HL-60/S4 (cell line): ENCODE measurements around the gene FZD10.

Experiments
- in situ Hi-C: fragments of 300-500 bp; cut with MboI; formaldehyde crosslinking; loops from 2 replicates; pipeline ENCODE4 v1.14.3; 2022; ENCODE audit warnings: low sequenced_read_pairs

FZD10 gene

DNA sequence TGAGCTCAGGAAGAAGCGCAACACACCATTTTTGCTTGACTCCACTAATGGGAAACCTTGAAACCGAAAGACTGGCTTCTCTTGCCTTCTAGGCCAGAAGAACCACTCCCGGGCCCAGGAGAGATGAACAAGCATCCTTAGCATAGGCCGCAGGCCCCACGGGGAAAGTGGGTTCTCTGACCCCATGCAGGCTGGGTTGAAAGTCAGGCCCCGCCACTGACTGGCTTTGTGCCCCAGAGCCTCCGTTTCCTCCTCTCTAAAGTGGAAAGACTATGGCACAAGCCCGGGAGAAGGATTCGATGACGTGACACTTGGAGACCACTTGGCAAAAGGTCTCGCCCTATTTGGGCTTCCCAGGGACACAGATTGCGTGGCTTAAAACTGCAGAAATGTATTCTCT is 9.9 kb upstream of the FZD10 start:
- in situ Hi-C loops: no loop called here

DNA sequence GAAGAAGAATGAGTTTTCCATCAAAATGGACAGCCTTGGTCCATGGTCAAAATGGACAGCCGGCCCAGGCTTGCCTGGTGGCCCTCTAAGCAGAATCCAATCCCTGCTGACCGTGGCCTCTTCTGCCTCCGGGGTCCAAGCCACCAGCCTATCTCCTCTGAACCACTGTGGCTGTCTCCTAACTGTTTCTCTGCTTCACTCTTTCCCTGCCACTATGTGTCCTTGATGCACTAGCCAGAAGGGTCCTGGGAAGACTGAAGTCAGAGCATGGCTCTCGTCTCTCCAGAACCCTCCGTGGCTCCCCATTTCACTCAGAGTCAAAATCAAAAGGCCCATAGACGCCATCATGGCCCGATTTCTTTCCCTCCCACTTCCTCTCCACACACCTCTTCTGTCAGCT is 8.5 kb upstream of the FZD10 start:
- in situ Hi-C loops: no loop called here

DNA sequence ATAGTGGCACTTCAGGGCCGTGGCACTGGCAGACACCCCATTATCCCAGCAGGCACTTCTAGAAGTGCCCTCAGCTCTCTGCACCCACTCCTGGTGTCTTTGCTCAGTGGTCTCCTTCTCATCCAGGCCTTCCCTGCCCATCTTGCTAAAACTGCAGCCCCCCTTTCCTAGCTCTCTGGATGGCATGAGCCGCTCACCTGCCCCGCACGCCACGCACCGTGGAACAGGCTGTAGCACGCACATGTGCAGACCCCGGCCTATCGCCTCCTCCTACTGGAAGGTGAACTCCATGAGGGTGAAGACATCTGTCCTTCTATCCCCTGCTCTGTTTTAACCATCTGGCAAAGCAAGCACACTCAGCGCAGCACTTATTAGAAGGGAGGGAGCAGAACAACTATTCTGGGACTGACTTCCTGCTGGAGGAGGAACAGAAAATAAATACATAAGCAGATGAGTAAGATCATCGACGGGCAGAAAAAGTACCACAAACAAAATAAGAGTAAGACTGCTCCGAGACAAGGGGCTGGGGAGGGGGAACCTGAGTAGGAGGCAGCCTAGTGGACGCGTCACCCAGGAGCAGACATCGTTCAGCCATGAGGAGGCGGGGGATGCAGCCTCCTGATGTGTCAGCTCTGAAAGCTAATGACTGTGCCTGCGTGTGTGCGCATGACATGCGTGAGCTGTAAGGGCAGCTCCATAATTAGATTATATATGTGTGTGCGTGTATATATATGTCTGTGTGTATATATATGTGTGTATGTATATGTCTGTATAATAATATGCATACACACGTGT is 7.8 kb upstream of the FZD10 start:
- in situ Hi-C loops: no loop called here

DNA sequence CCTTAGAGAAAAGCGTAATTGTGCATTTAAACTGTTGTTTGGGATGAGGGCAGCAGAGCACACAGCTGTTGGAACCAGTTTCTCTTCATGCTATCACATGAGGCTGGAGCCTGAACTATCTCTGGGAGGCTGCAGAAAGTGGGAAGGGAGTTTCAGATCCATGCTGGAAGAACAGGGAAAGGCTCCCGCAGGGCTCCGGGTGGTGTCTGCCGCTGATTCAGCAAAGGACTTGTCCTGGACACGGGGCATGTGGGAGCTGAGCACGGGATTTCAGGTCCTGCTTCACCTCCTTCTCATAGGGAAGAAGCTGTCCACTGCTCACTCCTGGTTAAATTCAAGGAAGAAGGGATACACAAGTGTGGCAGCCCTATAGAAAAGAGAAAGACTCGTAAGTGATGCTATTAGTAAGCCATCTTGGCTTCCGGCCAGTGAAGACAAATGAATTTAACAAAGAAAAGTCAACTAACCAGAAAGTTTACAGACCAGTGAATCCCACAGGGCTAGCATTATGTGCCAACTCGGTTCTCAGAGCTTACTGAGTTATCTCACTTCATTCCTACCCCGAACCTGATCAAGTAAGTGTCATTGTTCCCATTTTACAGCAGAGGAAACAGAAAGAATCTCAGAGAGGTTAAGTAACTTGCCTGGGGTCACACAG is 6.7 kb upstream of the FZD10 start:
- in situ Hi-C loops: no loop called here

DNA sequence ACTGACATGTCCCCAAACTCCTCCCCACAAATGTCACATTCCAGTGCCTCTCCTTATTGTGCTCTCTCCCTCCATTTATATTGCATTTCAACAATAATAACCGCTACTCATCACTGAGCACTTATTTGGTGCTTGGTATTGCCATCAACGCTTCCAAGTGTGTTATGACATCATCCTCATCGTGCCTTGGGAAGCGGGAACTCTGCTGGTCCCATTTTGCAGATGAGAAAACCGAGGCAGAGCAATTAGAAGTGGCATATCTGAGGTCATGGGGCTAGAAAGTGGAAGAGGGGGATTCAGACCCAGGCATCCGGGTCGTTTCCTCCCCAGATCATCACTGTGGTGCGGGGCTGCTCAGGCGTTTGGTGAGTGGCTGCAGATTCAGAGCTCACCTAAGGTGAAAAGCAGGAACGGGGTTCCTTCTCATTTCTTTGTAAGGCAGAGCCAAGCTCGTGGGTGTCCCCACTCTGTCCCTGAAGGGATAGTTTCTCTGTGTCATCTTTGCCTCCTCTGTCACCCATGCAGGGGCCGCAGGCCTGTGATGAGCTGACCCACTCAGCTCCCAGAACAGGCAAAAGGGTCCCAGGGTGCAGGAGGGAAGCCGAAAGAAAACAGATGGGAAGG is 5.5 kb upstream of the FZD10 start:
- in situ Hi-C loops: no loop called here

DNA sequence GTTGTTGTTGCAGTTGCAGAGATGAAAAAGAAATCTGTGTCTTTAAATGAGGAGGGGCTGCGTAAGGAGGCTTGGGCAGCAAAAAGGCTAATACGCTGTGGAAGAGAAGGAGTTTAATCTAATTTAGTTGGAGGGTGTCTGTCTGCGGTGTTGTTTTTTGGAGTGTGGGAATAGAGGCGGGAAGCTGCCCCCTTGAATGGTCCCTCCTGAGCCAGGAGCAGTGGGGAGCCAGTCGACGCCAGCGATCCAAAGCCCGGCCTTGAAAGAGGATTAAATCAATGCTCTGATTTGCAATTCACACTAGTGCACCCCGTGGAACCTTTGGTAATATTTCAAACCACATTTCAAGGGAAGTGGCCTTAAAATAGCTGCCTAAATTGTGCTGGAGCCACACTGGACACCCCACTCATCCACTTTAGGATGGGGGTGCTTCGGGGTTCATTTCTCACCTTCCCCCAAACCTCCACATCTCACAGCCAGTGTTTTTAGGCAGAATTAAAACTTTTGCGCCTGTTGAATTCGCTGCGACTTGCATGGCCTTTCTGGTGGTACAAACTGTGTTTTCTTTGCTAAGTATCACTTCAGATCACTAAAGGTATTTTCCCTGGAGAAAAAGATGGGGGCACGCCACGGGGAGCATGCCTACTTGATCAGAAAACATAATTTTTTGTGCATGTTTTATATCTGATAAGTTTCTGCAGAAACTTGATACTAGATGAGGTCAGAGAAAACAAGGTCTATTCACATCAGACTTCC is 4.1 kb upstream of the FZD10 start:
- in situ Hi-C loops: no loop called here

DNA sequence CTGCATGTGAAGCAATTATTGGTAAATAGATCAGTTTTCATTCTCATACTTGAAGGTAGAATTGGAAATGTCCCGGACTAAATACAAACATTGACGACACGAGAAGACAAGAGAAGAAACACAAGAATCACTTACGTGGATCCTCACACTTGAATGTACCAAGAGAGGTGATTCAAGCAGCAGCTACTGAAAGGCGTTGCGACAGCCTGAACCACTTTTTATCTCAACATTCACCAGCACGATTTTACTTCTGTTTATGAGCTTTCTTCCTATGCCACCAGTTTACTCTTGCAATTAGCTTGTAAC is 3.6 kb upstream of the FZD10 start:
- in situ Hi-C loops: no loop called here

DNA sequence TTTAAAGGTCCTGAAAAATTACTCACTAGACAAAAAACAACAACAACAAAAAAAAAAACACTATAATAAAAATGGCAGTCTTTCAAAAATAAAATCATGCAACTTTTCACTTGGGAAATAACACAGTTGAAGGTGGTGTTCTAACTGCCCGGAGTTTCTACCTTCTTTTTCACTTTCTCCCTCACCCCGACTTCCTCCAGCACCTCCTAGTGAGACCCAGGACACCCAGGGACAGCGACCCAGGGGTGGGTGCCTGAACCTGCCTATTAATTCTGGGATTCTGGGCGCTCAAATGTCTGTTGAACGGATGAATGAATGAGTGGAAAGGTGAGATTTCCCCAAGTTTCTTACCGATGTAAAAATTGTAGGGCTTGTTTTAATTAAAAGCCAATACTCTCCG is 2.0 kb upstream of the FZD10 start:
- in situ Hi-C loops: no loop called here

DNA sequence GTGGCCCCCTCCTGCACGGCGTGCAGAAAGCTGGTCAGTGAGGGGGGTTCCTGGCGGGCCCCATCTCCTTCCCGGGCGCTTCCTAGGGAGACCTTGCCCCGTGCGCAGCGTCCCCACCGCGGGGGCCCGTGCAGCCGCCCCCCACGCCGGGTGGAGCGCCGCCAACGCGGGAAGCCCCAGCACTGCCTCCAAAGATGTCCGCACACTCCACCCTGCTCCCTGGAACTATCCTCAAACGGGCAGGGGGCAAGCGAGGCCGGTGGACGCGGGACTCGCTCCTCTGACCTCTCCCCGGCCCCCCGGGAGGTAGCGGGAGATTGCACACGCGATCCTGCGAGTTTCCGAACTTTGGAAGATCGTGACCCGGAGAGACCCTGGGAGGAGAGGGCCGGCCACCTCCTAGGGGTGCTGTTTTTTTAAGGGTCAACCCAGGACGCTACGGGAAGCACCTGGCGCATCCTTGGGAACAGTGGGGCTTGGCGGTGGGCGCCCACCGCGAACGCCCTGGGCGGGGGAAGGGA is 1.5 kb upstream of the FZD10 start:
- in situ Hi-C loops: no loop called here

DNA sequence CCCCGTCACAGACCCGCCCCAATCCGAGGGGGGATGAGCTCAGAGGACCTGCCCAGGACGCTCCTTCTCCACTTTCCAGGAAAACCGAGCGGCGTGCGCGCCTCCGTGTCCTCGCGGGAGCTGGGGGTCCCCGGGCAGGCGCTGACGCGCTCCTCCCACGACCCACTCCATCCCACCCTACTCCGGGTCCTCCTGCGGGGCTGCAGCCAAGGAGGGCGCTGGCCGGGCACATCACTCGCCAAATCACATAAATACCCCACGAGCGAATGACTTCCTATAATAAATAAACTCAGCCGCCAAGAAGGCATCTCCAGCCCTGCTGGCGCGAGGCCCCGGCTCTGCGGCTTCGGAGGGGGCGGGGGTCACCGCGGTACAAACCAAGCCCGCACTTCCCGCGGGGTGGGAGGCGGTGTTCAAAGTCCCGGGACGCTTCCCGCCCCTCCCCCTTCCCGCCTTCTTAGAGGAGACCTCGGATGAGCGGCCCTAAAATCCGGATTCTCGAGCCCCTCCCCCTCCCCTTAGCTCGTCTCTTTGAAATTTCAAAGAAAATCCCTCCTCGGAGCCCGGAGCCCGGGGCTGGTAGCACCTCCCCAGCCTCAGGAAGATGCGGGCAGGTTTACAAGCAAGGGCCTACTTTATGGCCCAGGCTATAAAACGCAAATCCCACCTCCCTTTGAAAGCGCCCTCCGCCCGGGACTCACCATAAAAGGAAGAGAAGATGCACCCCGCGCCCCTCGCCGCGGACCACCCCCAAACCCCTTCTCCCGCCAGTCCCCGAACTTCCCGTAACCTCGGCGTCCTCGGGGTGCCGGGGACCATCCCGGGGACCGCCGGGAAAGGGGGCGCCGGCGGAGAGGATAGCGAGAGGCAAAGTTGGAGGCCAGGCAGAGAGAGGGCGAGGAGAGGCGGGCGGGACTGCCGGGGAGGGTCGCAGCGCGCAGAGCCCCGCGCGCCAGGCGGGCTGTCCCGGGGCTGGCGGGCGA is 712 bp upstream of the FZD10 start:
- in situ Hi-C loops: no loop called here

DNA sequence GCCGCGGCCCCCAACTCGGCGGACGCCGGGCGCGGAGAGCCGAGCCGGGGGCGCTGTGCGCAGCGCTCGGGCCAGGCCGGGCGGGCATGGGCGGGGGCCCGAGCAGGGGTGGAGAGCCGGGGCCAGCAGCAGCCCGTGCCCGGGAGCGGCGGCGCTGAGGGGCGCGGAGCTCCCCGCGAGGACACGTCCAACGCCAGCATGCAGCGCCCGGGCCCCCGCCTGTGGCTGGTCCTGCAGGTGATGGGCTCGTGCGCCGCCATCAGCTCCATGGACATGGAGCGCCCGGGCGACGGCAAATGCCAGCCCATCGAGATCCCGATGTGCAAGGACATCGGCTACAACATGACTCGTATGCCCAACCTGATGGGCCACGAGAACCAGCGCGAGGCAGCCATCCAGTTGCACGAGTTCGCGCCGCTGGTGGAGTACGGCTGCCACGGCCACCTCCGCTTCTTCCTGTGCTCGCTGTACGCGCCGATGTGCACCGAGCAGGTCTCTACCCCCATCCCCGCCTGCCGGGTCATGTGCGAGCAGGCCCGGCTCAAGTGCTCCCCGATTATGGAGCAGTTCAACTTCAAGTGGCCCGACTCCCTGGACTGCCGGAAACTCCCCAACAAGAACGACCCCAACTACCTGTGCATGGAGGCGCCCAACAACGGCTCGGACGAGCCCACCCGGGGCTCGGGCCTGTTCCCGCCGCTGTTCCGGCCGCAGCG is 639 bp downstream of the FZD10 start:
- in situ Hi-C loops: no loop called here

DNA sequence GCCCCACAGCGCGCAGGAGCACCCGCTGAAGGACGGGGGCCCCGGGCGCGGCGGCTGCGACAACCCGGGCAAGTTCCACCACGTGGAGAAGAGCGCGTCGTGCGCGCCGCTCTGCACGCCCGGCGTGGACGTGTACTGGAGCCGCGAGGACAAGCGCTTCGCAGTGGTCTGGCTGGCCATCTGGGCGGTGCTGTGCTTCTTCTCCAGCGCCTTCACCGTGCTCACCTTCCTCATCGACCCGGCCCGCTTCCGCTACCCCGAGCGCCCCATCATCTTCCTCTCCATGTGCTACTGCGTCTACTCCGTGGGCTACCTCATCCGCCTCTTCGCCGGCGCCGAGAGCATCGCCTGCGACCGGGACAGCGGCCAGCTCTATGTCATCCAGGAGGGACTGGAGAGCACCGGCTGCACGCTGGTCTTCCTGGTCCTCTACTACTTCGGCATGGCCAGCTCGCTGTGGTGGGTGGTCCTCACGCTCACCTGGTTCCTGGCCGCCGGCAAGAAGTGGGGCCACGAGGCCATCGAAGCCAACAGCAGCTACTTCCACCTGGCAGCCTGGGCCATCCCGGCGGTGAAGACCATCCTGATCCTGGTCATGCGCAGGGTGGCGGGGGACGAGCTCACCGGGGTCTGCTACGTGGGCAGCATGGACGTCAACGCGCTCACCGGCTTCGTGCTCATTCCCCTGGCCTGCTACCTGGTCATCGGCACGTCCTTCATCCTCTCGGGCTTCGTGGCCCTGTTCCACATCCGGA is 1.4 kb downstream of the FZD10 start:
- in situ Hi-C loops: no loop called here

DNA sequence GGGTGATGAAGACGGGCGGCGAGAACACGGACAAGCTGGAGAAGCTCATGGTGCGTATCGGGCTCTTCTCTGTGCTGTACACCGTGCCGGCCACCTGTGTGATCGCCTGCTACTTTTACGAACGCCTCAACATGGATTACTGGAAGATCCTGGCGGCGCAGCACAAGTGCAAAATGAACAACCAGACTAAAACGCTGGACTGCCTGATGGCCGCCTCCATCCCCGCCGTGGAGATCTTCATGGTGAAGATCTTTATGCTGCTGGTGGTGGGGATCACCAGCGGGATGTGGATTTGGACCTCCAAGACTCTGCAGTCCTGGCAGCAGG is 1.9 kb downstream of the FZD10 start:
- in situ Hi-C loops: no loop called here

DNA sequence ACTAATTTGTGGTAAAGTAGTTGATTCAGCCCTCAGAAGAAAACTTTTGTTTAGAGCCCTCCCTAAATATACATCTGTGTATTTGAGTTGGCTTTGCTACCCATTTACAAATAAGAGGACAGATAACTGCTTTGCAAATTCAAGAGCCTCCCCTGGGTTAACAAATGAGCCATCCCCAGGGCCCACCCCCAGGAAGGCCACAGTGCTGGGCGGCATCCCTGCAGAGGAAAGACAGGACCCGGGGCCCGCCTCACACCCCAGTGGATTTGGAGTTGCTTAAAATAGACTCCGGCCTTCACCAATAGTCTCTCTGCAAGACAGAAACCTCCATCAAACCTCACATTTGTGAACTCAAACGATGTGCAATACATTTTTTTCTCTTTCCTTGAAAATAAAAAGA is 2.7 kb downstream of the FZD10 start:
- in situ Hi-C loops: no loop called here

DNA sequence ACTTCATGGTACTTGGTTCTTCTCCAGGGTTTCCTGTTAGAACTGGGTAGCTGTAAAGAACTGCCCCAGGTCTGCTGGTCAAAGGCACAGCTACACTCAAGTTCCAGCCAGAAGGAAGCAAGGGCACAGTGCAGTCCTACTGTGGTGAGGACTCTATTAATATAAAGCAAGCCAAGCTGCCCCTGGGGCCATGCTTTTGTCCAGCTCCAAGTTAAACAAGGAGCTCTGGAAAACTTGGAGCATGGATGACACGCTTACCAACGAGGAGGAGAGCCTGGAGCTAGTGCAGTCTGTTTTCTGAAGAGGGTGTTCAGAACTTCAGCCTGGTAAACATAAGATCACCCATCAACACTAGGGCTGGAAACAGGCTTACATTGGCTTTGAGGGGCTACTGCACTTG is 4.0 kb downstream of the FZD10 start:
- in situ Hi-C loops: no loop called here

DNA sequence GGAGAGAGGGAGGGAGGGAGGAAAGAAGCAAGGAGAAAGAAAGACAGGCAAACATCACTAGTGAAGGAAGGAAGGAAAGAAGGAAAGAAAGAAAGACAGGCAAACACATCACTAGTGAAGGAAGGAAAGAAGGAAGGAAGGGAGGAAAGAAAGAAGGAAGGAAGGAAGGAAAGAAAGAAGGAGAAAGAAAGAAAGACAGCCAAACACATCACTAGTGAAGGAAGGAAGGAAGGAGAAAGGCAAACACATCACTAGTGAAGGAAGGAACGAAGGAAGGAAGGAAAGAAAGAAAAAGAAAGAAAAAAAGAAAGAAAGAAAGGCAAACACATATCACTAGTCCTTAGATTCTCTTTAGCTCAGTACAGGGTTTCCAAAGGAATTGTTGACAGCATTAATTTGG is 5.3 kb downstream of the FZD10 start:
- in situ Hi-C loops: no loop called here

DNA sequence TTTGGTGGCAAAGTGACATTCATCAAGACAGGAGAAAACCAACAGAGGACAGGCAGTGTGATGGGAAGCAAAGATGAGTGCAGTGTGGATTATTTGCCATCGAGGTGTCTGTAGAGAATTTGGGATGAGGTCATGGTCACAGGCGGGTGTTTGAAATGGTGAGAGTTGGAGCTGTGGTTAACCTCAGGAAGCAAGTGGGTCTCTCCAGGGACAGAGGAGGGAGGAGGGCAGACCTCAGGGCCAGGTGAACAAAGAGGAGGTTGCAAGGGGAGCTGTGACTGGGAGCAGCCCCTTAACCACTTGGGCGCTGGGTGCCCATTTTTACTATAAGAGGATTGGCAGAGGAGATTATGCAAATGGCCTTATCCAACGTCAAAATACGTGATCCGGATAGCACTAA is 7.0 kb downstream of the FZD10 start:
- in situ Hi-C loops: no loop called here

DNA sequence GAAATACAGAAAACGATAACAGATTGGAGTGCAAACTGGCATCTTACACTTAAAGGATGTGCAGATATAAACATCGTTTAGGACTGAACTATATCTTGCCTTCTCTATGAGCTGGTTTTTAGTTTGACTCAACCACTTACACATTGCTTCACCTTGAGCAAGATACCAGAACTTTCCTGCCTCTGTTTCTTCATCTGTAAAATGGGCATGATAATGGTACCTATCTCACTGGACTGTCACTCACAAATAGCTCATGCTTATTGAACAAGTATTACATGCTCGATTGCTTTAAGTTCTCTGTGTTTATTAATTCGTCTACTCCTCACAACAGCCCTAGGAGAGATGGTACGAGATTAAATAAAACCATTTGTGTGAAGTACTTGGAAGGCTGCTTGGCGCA is 7.7 kb downstream of the FZD10 start:
- in situ Hi-C loops: no loop called here

DNA sequence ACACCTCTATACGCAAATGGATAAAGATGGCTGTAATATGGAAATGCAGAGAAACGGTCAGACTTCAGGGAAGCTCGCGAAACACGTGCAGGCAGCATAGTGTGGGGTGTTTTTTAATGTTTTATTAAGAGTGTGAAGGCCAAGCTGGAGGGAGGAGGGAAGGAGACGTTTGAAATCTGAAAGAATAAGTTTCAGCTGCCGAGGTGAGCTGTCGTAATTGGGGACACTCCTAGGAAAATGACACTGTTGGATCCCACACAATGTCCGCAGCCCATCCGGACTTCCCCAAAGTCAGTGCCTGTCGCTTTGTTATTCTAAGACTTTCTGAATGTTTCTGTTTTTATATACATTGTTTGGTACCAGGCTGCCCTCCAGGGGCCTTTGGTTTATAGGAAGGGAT is 8.3 kb downstream of the FZD10 start:
- in situ Hi-C loops: no loop called here
